NT2/D1 (cell line): ENCODE measurements around the gene SRXN1.

ENCODE experiments used
- SUZ12 ChIP-seq: IDR thresholded peaks from 2 replicates; pipeline ENCODE4 v1.6.1; 2011; ENCODE audit not compliant: insufficient read length, insufficient read depth; ENCODE audit errors: extremely low read depth
- YY1 ChIP-seq: IDR thresholded peaks from 2 replicates; pipeline ENCODE4 v1.6.1; 2011; ENCODE audit not compliant: insufficient read length, insufficient read depth
- ZNF274 ChIP-seq: IDR thresholded peaks from 2 replicates; pipeline ENCODE4 v1.6.1; 2011; ENCODE audit warnings: mild to moderate bottlenecking, low read depth, low read length

- TF ChIP-seq ZNF274 (no peak), SUZ12 (no peak), YY1 (no peak)
Observed at GRCh38 chr20:666877-667276, 13.9 kb upstream of the SRXN1 start.
